Measurements from ENCODE around the gene DPM1.

DNA sequence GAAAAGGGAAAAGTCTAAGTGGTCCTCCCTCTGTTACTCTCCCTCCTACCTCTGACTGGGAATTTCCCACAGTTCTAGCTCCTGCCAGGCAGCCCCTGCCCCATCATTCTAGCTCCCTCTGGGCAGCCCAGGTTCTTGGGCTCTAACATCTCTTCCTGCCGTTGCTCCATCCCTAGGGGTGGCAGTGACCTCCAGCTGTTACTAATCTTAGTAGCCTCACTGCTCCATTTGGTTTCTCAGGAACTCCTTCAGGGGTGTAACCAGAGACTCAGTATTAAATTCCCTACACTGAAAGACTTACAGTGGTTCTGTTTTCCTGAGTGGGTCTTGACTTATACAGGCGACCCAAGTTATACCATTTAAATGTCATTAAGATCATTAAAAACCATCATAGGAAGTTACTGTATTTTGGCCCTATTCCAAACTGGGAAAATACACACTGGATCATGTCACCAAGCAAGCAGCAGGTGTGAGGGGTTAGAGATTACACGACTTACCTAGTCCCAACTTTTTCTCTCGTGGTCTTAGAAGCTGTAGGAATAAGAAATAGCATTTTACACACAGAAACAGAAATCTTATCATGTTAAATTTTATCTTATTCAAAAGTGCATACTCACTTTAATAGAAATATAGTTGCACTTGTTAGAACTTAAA, 10.1 kb downstream of the DPM1 start:
- TF ChIP-seq, protein P1, sequence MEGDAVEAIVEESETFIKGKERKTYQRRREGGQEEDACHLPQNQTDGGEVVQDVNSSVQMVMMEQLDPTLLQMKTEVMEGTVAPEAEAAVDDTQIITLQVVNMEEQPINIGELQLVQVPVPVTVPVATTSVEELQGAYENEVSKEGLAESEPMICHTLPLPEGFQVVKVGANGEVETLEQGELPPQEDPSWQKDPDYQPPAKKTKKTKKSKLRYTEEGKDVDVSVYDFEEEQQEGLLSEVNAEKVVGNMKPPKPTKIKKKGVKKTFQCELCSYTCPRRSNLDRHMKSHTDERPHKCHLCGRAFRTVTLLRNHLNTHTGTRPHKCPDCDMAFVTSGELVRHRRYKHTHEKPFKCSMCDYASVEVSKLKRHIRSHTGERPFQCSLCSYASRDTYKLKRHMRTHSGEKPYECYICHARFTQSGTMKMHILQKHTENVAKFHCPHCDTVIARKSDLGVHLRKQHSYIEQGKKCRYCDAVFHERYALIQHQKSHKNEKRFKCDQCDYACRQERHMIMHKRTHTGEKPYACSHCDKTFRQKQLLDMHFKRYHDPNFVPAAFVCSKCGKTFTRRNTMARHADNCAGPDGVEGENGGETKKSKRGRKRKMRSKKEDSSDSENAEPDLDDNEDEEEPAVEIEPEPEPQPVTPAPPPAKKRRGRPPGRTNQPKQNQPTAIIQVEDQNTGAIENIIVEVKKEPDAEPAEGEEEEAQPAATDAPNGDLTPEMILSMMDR (IDR thresholded peaks at IDR 0.05), result no peak
- TF ChIP-seq POLR2A (IDR thresholded peaks at IDR 0.05), result no peak
